H9 (cell line): Measurements from ENCODE around the gene STK11IP. TPM values are rescaled to one million over a fixed set of nuclear protein-coding genes. Genes with fewer than 3 reads are reported as not detected.

Source experiments
- DNase-seq: peaks from one replicate; pipeline ENCODE4 v3.0.0-alpha.2; 2017
- H2AFZ ChIP-seq: one replicate; pipeline ENCODE4 v1.6.1; 2013; ENCODE audit warnings: mild to moderate bottlenecking, low read length, control low read depth, moderate library complexity
- H2AK5ac ChIP-seq: 2 replicates; pipeline ENCODE4 v1.6.1; 2013; ENCODE audit warnings: low read length, control low read depth, mixed read lengths; ENCODE audit not compliant: insufficient read length
- H2BK120ac ChIP-seq: one replicate; pipeline ENCODE4 v1.6.1; 2013; ENCODE audit warnings: low read depth, mild to moderate bottlenecking, low read length, control low read depth, inconsistent platforms; ENCODE audit not compliant: poor library complexity, severe bottlenecking
- H2BK12ac ChIP-seq: 2 replicates; pipeline ENCODE4 v1.6.1; 2013; ENCODE audit warnings: low read length, control low read depth, mixed read lengths, low read depth; ENCODE audit not compliant: insufficient read length
- H2BK15ac ChIP-seq: 2 replicates; pipeline ENCODE4 v1.6.1; 2013; ENCODE audit warnings: low read depth, low read length, control low read depth
- H2BK20ac ChIP-seq: one replicate; pipeline ENCODE4 v1.6.1; 2013; ENCODE audit warnings: low read depth, mild to moderate bottlenecking, low read length, control low read depth, inconsistent platforms; ENCODE audit not compliant: poor library complexity, severe bottlenecking
- H2BK5ac ChIP-seq: 2 replicates; pipeline ENCODE4 v1.6.1; 2013; ENCODE audit warnings: low read length, control low read depth, mixed read lengths; ENCODE audit not compliant: insufficient read length
- H3K14ac ChIP-seq: 2 replicates; pipeline ENCODE4 v1.6.1; 2013; ENCODE audit warnings: low read length, control low read depth; ENCODE audit not compliant: insufficient read depth
- H3K18ac ChIP-seq: 2 replicates; pipeline ENCODE4 v1.6.1; 2013; ENCODE audit warnings: low read depth, mild to moderate bottlenecking, mixed read lengths, low read length, control low read depth; ENCODE audit not compliant: insufficient read length
- H3K23ac ChIP-seq: 2 replicates; pipeline ENCODE4 v1.6.1; 2013; ENCODE audit warnings: low read length, control low read depth, mixed read lengths, low read depth; ENCODE audit not compliant: insufficient read length
- H3K23me2 ChIP-seq: 2 replicates; pipeline ENCODE4 v1.6.1; 2013; ENCODE audit warnings: low read depth, mild to moderate bottlenecking, mixed read lengths, low read length, control low read depth; ENCODE audit not compliant: insufficient read length, poor library complexity, severe bottlenecking
- H3K27ac ChIP-seq: 2 replicates; pipeline ENCODE4 v1.5.1; 2013; ENCODE audit warnings: low read length, control low read depth, mixed read lengths, low read depth; ENCODE audit not compliant: insufficient read length
- H3K27me3 ChIP-seq: 2 replicates; pipeline ENCODE4 v1.6.1; 2013; ENCODE audit warnings: low read length, control low read depth, inconsistent platforms; ENCODE audit not compliant: insufficient read depth
- H3K4ac ChIP-seq: 2 replicates; pipeline ENCODE4 v1.6.1; 2013; ENCODE audit warnings: low read depth, mild to moderate bottlenecking, control low read depth, inconsistent platforms, low read length, moderate library complexity
- H3K4me1 ChIP-seq: 2 replicates; pipeline ENCODE4 v1.6.1; 2013; ENCODE audit warnings: low read length, control low read depth, inconsistent platforms; ENCODE audit not compliant: insufficient read depth
- H3K4me2 ChIP-seq: 2 replicates; pipeline ENCODE4 v1.6.1; 2013; ENCODE audit warnings: low read length, control low read depth, mixed read lengths; ENCODE audit not compliant: insufficient read length, insufficient read depth
- H3K56ac ChIP-seq: 2 replicates; pipeline ENCODE4 v1.6.1; 2013; ENCODE audit warnings: low read depth, mild to moderate bottlenecking, mixed read lengths, low read length, control low read depth; ENCODE audit not compliant: insufficient read length
- H3K79me1 ChIP-seq: 2 replicates; pipeline ENCODE4 v1.6.1; 2013; ENCODE audit warnings: low read depth, mild to moderate bottlenecking, moderate library complexity, low read length, control low read depth, inconsistent platforms; ENCODE audit not compliant: insufficient read depth, poor library complexity, severe bottlenecking
- H3K79me2 ChIP-seq: 2 replicates; pipeline ENCODE4 v1.6.1; 2013; ENCODE audit warnings: low read length, control low read depth, inconsistent platforms; ENCODE audit not compliant: insufficient read depth
- H3K9ac ChIP-seq: 2 replicates; pipeline ENCODE4 v1.6.1; 2013; ENCODE audit warnings: low read length, control low read depth, mixed read lengths; ENCODE audit not compliant: insufficient read length; ENCODE audit errors: extremely low read depth
- H3K9me3 ChIP-seq: one replicate; pipeline ENCODE4 v1.6.1; 2013; ENCODE audit warnings: low read depth, low read length, inconsistent platforms; ENCODE audit not compliant: control insufficient read depth
- H3T11ph ChIP-seq: one replicate; pipeline ENCODE4 v1.6.1; 2013; ENCODE audit warnings: mild to moderate bottlenecking, low read length, control low read depth, inconsistent platforms
- H4K20me1 ChIP-seq: one replicate; pipeline ENCODE4 v1.6.1; 2013; ENCODE audit not compliant: control insufficient read depth, insufficient read length, insufficient read depth
- H4K5ac ChIP-seq: 2 replicates; pipeline ENCODE4 v1.6.1; 2013; ENCODE audit warnings: low read depth, mild to moderate bottlenecking, mixed read lengths, low read length, control low read depth; ENCODE audit not compliant: insufficient read length
- H4K8ac ChIP-seq: replicated peaks from 2 replicates; pipeline ENCODE4 v1.6.1; 2013; ENCODE audit warnings: low read length, control low read depth, mixed read lengths, low read depth; ENCODE audit not compliant: insufficient read length
- H4K91ac ChIP-seq: 2 replicates; pipeline ENCODE4 v1.6.1; 2013; ENCODE audit warnings: low read depth, mild to moderate bottlenecking, moderate library complexity, mixed read lengths, low read length, control low read depth; ENCODE audit not compliant: insufficient read length
- H3K27ac Mint-ChIP-seq, 3 experiments: 2 replicates in 2 of 3; 3 replicates in 1 of 3; pipeline ENCODE4 v1.8.0; 2020 to 2021; ENCODE audit warnings: mixed read lengths in 3 of 3, mild to moderate bottlenecking in 1 of 3, moderate library complexity in 1 of 3
- H3K27me3 Mint-ChIP-seq: 2 replicates; pipeline ENCODE4 v1.8.0; 2021; ENCODE audit warnings: low read depth, mild to moderate bottlenecking, moderate library complexity, mixed read lengths
- H3K36me3 Mint-ChIP-seq, 3 experiments: 2 replicates in 2 of 3; 3 replicates in 1 of 3; pipeline ENCODE4 v1.8.0; 2020 to 2021; ENCODE audit warnings: low read depth in 3 of 3, mixed read lengths in 3 of 3; ENCODE audit not compliant: insufficient read depth in 1 of 3
- H3K4me1 Mint-ChIP-seq, 2 experiments: 2 replicates each; pipeline ENCODE4 v1.8.0; 2020; ENCODE audit warnings: mixed read lengths in 2 of 2
- H3K4me3 Mint-ChIP-seq, 2 experiments: 2 replicates in 1 of 2; 3 replicates in 1 of 2; pipeline ENCODE4 v1.8.0; 2020 to 2021; ENCODE audit warnings: mild to moderate bottlenecking in 2 of 2, mixed read lengths in 2 of 2, moderate library complexity in 1 of 2
- H3K9me3 Mint-ChIP-seq, 2 experiments: 2 replicates in 1 of 2; 3 replicates in 1 of 2; pipeline ENCODE4 v1.8.0; 2020; ENCODE audit warnings: mild to moderate bottlenecking in 2 of 2, mixed read lengths in 2 of 2, moderate library complexity in 1 of 2
- WGBS: extraction: QIAGEN DNeasy Blood & Tissue Kit; methylation state at CpG from one replicate; pipeline ENCODE4 v1.1.7; 2013; ENCODE audit warnings: missing lambda C conversion rate, low lambda C conversion rate, mixed read lengths; ENCODE audit not compliant: insufficient read length; ENCODE audit errors: extremely low coverage; 5-methylcytosine and 5-hydroxymethylcytosine counted together
- total RNA-seq: library from RNA; stranded (reverse); gene quantifications from 2 replicates; pipeline ENCODE4 v1.2.1, GENCODE V29; 2021
- TF ChIP-seq, protein P1 (sequence below): fragments of 200-600 bp; sonication (generic); conservative IDR thresholded peaks from 3 replicates; pipeline ENCODE4 v1.8.0; 2021; ENCODE audit warnings: antibody characterized with exemption, mild to moderate bottlenecking

Gene STK11IP
- total RNA-seq, 1 experiment from 2014 or later = 31.1 TPM

DNA sequence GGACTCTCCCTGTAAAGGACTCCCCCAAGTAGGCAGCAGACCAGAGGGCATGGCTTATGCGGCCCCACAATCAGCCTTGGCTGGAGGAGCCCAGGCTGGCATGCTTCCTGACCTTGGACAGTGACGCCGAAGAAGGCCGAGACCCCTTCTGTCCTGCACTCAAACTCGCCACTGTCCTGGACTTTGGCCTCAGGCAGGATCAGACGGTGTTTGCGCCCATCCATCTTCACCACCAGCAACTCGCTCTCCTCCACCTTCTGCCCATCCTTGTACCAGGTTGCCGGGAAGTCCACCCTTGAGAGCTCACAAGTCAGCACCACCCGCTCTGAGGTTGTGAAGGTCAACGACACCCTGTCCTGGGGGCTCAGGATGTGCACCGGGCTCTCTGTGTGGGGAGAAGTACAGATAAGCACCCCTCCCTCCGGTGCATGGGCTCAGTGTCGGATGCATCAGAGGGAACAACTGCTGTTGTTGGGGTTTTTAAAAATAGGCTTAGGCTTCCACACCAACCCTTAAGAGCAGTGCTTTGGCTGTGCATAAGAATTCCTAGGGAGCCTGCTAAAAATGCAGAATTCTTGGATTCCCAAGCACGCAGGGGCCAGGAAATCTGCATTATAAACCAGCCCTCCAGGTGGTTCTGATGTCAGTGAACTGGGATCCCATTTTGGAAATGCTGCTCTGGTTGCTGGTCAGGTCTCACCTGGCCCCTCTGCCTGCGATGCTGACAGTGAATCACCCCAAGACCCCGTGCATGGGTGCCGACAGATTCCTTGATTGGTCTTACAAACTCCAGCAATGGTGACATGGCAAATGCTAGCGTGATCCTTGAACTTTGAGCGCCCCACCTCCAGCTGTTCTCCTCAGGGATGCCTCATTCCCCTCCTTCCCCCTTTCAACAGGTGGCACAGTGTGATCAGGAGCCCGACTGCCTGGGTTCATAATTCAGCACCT is 32.3 kb upstream of the STK11IP start:
- Histone ChIP-seq H2BK20ac (no peak overlapping the region), H3K4ac (no peak overlapping the region), H3K56ac (no peak overlapping the region), H3K23ac (no peak overlapping the region), H3K27ac (peak overlapping the region; percentile 89), H3K4me1 (peaks cover 22% of the 10 kb centered on the region; the same call in 1 of the 2 replicates), H3K9ac (peak overlapping the region; percentile 17), H2BK12ac (peak overlapping the region; percentile 7), H2AK5ac (no peak overlapping the region), H4K20me1 (no peaks in the 10 kb centered on the region), H3K79me1 (no peaks in the 10 kb centered on the region), H3K14ac (peak overlapping the region; percentile 36; the same call in 1 of the 2 replicates), H2BK15ac (no peak overlapping the region), H3K23me2 (peaks cover 3% of the 10 kb centered on the region), H4K91ac (no peak overlapping the region), H3K9me3 (no peaks in the 10 kb centered on the region), H3K18ac (peak overlapping the region; percentile 36), H2BK5ac (peak overlapping the region; percentile 8), H3K4me2 (peak overlapping the region; percentile 20), H3K27me3 (no peaks in the 10 kb centered on the region; the same call in 1 of the 2 replicates), H2AFZ (no peak overlapping the region), H4K5ac (no peak overlapping the region), H3T11ph (no peak overlapping the region), H3K79me2 (no peaks in the 10 kb centered on the region), H4K8ac (no peak overlapping the region), H2BK120ac (no peak overlapping the region)
- peaks cover 78 to 81% of the 10 kb centered on the region in 2 experiments for H3K4me1 Mint-ChIP-seq
- peaks cover 5% of the 10 kb centered on the region for H3K27me3 Mint-ChIP-seq
- no CpG with 5 or more reads among the region's 21 CpGs for WGBS
- TF ChIP-seq, protein P1, sequence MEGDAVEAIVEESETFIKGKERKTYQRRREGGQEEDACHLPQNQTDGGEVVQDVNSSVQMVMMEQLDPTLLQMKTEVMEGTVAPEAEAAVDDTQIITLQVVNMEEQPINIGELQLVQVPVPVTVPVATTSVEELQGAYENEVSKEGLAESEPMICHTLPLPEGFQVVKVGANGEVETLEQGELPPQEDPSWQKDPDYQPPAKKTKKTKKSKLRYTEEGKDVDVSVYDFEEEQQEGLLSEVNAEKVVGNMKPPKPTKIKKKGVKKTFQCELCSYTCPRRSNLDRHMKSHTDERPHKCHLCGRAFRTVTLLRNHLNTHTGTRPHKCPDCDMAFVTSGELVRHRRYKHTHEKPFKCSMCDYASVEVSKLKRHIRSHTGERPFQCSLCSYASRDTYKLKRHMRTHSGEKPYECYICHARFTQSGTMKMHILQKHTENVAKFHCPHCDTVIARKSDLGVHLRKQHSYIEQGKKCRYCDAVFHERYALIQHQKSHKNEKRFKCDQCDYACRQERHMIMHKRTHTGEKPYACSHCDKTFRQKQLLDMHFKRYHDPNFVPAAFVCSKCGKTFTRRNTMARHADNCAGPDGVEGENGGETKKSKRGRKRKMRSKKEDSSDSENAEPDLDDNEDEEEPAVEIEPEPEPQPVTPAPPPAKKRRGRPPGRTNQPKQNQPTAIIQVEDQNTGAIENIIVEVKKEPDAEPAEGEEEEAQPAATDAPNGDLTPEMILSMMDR = no peak
- H3K9me3 Mint-ChIP-seq = no peaks in the 10 kb centered on the region; a peak in 2 of 5 replicates
- H3K4me3 Mint-ChIP-seq = peak overlapping the region; percentile 46 to 71
- DNase-seq = peak; percentile 91
- peaks cover 49 to 81% (median 68%) of the 10 kb centered on the region in 3 experiments for H3K36me3 Mint-ChIP-seq
- H3K27ac Mint-ChIP-seq = peak overlapping the region; percentile 99
